ENCODE measurements around the gene COL21A1.

The COL21A1 gene

DNA sequence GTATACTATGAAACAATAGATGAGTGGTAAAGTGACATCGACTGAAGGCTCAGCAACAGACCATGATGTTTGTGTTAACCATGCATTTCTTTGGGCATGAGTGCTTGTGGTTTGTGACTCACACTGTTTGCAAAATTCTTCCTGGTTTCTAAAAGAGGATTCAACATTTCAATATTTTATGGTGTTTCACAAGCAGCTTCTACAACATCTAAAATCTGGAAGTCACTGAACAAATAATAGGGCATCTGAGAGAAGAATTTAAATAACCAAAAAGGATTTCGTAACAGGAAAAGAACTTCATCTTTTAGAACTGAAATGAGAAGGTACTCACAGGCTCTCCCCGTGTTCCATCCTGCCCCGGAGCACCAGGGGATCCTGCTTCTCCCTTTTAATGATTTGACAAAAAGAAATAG is 146.2 kb downstream of the COL21A1 start:
- DNase-seq: no peak

DNA sequence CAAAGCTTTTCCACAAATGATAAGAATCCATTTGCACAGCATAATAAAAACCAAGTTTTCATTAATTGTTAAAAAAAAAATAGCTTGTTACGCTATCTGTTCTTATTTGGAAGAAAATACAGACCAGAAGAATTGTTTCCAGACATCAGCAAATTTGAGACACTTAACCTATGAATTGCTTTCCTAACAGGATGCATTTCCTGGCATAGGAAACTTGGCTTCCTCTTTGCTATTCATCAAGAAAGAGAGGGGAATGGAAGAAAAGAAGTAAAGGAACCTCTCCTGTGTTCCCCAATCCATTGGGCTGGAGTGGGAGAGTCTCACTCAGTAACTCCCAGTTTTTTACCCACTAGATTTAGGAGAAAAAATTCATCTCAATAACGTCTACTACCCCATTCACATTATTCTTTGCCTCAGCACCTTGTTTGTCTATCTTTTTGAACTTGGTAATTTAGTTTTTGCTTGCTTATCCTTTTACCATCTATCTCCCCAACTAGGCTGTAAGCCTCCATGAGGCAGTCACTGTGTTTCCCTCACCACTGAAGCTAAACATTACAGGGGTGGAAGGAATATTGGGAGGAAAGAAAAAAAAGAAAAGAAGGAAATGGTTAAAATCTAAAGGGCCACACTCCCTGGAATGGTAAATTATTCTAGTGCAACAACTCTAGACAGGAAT is 150.3 kb downstream of the COL21A1 start:
- no peak for DNase-seq

GRCh38 chr6:56096541-56096940 is 150.8 kb downstream of the COL21A1 start:
- DNase-seq: no peak

DNA sequence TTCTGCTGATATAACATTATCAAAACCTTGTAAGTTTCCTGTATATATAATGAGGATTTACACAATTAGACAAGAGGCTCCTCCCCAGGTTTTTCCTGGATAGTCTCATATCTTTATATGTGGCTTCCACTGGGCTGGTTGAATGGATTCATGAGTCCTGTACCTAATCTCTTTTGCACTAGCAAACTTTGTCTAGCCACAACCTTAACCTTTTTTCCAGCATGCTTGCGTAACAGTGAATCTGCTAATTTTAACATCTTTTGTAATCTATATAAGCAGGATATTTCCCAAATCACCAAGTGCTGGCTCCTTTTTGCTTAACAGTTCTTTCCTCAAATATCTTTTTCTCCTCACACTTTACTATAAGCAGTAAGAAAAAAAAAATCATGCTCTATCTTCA is 153.6 kb downstream of the COL21A1 start:
- DNase-seq: no peak

- no peak for DNase-seq
Observed at GRCh38 chr6:56091159-56091869, 156.1 kb downstream of the COL21A1 start.

DNA sequence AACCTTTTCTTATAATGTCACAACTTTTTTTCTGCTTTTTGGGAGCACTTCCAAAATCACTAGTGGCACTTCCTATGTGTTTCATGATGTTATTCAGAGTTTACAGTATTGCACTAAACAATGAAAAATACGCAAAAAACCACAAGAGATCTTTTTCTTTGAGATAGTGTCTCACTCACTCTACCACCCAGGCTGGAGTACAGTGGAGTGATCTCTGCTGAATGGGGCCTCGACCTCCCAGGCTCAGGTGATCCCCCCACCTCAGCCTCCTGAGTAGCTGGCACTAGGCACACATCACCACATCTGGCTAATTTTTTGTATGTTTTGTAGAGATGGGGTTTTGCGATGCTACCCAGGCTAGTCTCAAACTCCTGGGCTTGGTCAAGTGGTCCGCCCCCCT is 158.7 kb downstream of the COL21A1 start:
- no peak for DNase-seq

DNA sequence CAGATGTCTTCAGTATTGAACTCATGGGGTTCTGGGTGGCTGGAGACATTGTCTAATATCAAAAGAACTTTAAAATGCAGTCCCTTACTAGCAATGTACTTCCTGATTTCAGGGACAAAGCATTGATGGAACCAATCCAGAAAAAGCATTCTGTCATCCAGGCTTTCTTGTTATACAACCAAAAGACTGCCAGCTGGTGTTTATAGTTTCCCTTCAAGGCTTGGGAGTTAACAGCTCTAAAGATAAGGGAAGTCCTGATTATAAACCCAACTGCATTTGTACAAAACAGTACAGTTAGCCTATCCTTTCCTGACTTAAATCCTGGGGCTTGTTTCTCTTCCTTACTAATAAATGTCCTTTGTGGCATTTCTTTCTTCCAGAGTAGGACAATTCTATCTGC is 160.0 kb downstream of the COL21A1 start:
- DNase-seq: no peak

- DNase-seq: no peak
Observed at GRCh38 chr6:56079751-56080540, 167.4 kb downstream of the COL21A1 start.

DNA sequence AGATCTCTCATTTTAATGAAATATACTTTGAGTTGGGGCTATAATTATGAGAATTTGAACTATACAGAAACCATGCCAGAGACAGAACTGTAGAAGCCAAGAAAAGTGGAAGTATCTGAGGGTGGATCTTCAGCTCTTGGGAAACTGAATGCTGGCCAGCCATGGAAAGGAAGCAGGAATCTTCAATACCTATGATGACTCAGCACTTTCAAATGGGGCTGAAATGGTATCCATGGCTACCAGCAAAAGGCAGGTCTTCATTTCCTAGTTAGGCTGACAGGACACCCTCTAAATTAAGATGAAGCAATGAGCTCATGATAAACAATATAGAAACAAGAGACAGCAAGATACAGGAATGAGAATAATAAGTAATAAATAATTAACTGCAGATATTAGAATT is 171.3 kb downstream of the COL21A1 start:
- no peak for DNase-seq

- no peak for DNase-seq
Observed at GRCh38 chr6:56073761-56074160, 173.6 kb downstream of the COL21A1 start.

DNA sequence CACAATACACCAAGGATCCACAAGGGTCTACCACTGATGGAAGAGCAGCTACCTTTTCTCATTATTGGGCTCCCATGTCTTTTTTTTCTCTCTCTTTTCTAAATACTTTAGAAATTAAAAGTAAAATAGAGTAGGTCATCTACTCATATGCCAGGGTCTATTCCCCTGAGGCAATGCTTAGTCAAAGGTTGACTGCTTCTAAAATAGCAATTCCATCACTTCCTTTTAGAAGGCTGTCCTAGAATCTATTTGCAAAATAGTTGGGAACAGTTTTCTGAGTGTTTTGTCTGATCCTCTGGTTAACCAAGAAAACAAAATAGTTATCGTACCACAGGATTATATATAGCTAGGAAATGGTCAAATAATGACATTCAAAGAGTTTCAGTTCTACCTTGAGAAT is 174.1 kb downstream of the COL21A1 start:
- no peak for DNase-seq

DNA sequence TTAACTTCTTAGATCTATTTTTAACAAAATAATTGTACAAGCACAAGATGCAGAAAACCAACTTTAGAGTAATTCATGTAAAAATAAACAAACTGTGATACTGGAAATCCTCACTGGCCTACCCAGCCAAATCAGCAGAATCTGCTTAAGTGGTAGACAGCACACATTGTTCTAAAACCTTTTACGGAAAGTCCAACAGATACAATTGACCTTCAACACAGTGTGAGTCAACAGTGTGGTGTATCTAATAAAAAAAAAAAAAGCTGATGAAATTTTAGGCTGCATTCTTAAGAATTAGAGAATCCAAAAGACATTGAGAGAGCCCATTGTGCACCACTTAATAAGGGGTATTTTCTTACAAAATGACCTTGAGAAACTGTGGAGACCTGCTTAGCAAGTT is 174.5 kb downstream of the COL21A1 start:
- no peak for DNase-seq

DNA sequence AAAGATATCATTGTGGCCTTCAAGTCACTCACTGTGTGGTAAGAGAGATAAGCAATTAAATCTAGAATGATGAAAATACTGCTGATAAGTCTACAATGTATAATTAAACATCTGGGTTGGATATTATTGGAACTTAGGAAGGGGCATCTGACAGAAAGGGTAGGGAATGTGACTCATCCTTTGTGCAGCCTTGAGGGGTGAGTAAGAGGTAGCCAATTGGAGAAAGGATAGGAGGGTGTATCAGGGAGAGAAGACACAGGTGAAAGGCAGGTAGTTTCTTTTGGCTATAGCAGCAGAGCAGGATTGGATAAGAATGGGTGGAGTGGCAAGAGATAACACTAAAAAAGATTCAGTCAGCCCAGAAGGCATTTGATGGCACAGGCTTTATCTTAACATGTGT is 182.0 kb downstream of the COL21A1 start:
- DNase-seq: no peak

DNA sequence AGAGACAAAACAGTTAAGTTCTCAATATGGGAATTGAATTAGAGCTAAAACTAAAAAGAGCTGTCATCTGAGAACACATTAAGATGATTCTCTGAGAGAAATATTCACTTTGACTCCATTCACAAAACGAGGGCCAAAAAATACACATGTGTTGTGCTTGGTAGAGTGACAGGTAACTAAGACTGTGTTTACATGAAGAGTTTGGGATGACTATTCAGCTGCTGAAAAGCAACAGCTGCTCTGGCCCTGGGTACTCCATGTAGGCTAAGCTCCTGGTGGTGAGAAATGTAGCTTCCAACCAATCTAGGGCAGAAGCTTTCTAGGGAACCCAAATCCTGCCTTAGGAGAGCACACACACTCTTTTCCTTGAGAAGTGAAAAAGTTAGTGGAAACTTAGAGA is 184.5 kb downstream of the COL21A1 start:
- no peak for DNase-seq

DNA sequence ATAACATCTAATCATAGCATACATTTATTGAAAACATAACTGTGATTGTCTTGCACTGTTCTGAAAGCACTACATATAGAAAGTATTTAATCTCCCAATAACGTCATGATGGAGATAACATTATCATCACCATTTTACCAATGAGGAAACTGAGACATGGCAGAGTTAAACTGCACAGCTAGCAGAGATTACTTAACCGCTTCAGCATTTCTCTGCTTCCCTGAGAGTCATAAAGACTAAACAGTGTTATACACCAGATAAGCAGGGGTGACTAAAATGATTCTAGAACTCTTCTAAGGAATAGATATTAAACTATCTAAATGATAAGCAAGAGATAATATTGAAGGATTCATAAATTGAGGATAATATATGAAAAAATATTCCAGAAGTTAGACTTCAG is 188.7 kb downstream of the COL21A1 start:
- no peak for DNase-seq

- DNase-seq: no peak
Observed at GRCh38 chr6:56055081-56055704, 192.2 kb downstream of the COL21A1 start.

DNA sequence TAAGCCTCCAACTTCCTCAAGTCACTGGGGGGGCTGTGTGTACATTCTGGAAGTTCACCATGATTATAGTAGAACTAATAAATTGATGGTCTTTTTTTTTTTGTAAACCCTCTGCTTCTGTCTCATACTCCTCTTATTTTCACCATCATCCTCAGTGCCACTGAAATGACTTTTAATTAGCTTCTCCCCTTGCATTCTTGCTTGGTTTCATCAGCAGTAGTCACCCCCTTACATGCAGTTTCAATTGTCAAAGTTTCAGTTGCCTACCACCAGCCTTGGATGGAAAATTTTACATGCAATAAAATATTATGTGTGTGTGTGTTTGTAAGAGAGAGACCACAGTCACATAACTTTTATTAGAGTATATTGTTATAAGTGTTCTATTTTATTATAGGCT is 196.2 kb downstream of the COL21A1 start:
- no peak for DNase-seq

- no peak for DNase-seq
Observed at GRCh38 chr6:56050530-56051201, 196.7 kb downstream of the COL21A1 start.

DNA sequence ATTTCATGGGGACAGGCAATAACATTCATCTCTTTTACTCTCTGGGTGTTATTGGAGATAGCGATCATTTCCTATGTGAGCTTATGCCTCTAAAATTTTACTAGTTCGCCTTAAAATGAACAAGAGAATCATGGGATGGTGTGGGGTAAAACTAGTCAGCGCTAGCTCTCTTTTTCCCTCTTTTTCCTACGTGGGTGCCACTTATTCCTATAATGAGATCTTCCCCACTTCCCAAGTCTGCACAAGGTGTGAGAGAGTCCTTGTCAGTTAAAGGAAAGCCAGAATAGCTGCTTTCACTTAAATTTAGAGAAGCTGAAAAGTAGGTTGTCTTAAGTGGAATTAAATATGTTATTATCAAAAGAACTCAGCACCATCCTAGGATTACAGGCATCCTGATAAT is 198.8 kb downstream of the COL21A1 start:
- no peak for DNase-seq

DNA sequence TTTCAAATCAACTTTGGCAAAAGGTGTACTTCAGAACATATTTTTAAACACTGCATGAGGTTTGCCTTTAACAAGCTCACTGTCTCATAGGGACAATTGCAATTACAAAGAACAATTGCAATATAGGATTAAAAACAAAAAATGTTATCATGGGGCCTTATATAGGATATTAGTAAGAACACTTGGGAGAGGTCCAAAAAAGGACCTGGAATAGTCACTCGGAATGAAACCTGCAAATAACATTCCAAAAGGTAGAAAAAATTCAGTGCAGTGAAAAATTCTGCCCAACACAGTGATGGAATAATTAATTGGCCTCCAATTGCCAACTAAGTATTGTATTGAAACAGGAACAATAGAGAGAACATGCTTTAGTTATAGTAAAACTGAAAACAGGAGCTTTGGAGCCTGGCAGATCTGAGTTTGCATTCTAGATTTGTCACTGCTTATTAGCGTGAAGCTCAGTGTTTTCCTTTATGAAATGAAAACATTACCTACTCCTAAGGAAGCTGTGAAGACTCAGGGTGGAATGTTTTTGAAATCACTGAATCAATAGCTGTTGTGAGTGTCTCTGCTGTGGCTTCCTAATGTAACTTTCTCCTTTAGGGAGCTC is 199.3 kb downstream of the COL21A1 start:
- DNase-seq: no peak

DNA sequence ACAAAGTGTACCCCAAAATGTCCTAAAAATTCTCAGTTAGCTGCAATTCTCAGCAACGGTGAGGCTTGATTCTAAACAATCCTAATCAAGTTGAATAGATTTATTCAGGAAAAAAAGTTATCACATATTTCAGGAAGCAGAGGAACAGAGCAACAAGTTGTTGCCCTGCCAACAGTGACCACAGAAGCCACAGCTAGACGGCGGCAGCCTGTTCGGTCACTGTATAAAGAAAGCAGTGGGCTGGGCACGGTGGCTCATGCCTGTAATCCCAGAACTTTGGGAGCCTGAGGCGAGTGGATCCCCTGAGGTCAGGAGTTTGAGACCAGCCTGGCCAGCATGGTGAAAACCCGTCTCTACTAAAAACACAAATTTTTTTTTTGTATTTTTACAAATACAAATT is 200.8 kb downstream of the COL21A1 start:
- DNase-seq: no peak

DNA sequence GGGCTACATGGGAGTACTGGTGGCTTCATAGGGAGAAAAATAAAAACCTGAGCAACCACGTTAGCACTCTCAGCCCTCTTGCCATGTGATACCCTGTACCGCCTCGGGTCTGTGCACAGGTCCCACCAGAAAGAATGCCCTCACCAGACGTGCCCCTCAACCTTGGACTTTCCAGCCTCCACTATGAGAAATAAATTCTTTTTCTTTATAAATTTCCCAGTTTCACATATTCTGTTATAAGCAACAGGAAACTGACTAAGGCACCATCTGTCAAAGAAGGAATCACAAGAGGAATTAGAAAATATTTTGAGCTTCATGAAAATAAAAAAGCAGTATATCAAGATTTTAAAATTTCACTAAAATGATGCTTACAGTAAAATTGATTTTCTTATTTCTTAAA is 203.6 kb downstream of the COL21A1 start:
- DNase-seq: no peak

GRCh38 chr6:56043076-56043475 is 204.3 kb downstream of the COL21A1 start:
- no peak for DNase-seq
